Measurements from ENCODE around the gene RABGAP1.

RABGAP1 gene

GRCh38 chr9:123046406-123047195, 105.8 kb downstream of the RABGAP1 start (continued):
- TF ChIP-seq KLF1 (tag by site-specific recombination; IDR thresholded peaks at IDR 0.05) (no peak), ZSCAN23 (tag by site-specific recombination; IDR thresholded peaks at IDR 0.05) (no peak), ZNF274 (IDR thresholded peaks at IDR 0.05; ENCODE audit: low read length) (no peak), ZNF274 (tag by site-specific recombination; IDR thresholded peaks at IDR 0.05; ENCODE audit: borderline replicate concordance) (no peak), ZNF791 (tag by site-specific recombination; IDR thresholded peaks at IDR 0.05) (no peak), SCRT2 (tag by site-specific recombination; IDR thresholded peaks at IDR 0.05) (no peak), ZNF747 (tag by site-specific recombination; IDR thresholded peaks at IDR 0.05) (no peak), MYNN (tag by site-specific recombination; IDR thresholded peaks at IDR 0.05; ENCODE audit: borderline replicate concordance) (no peak)

GRCh38 chr9:123048748-123049147, 107.9 kb downstream of the RABGAP1 start:
- Histone ChIP-seq H3K4me3 (ENCODE audit: low read depth, low read length) (no peak overlapping the region), H3K9me3 (ENCODE audit: control insufficient read depth, insufficient read depth, low read depth, low read length) (no peaks in the 10 kb centered on the region), H3K4me1 (ENCODE audit: control insufficient read depth, insufficient read depth, low read length) (no peaks in the 10 kb centered on the region), H3K27ac (ENCODE audit: extremely low read depth, low read depth, low read length) (no peak overlapping the region), H3K36me3 (ENCODE audit: control insufficient read depth in 2 of 2, insufficient read depth in 1 of 2, low read length in 2 of 2) (peaks cover 0 to 12% of the 10 kb centered on the region in 2 experiments; a peak in 1 of 3 replicates)
- ChIA-PET CTCF (no interaction called here), POLR2A (interaction anchor here (1.0 kb wide), 1 partner anchor 86 kb away, joined by 3 read pairs; no protein-coding TSS in a partner anchor)
- peak; percentile 30; the same call in 1 of the 2 replicates for TF ChIP-seq FEZF1 (tag by site-specific recombination; IDR thresholded peaks at IDR 0.05)
- TF ChIP-seq KLF10 (tag by site-specific recombination; IDR thresholded peaks at IDR 0.05) = no peak
- no peak for TF ChIP-seq ZNF292 (tag by site-specific recombination; IDR thresholded peaks at IDR 0.05; ENCODE audit: borderline replicate concordance, low read depth)

- CTCF ChIA-PET = no interaction called here
- Histone ChIP-seq H3K4me3 (ENCODE audit: low read depth, low read length) (no peak overlapping the region), H3K27ac (ENCODE audit: extremely low read depth, low read depth, low read length) (no peak overlapping the region), H3K36me3 (ENCODE audit: control insufficient read depth in 2 of 2, insufficient read depth in 1 of 2, low read length in 2 of 2) (peaks cover 0 to 15% of the 10 kb centered on the region in 2 experiments; a peak in 1 of 3 replicates), H3K9me3 (ENCODE audit: control insufficient read depth, insufficient read depth, low read depth, low read length) (no peaks in the 10 kb centered on the region), H3K4me1 (ENCODE audit: control insufficient read depth, insufficient read depth, low read length) (no peaks in the 10 kb centered on the region)
- POLR2A ChIA-PET = interaction anchor here (0.6 kb wide), 1 partner anchor 991 kb away, joined by 5 read pairs; no protein-coding TSS in a partner anchor
- no peak for TF ChIP-seq BCL11A (tag by site-specific recombination; IDR thresholded peaks at IDR 0.05; ENCODE audit: low read depth)
- TF ChIP-seq ZNF433 (tag by site-specific recombination; IDR thresholded peaks at IDR 0.05; ENCODE audit: low read depth) = no peak
- no peak for TF ChIP-seq KLF7 (tag by site-specific recombination; IDR thresholded peaks at IDR 0.05; ENCODE audit: borderline replicate concordance)
- peak; percentile 43; the same call in 1 of the 2 replicates for TF ChIP-seq ZNF843 (tag by site-specific recombination; IDR thresholded peaks at IDR 0.05)
- TF ChIP-seq PRDM6 (tag by site-specific recombination; IDR thresholded peaks at IDR 0.05) = peak; percentile 80
- TF ChIP-seq OSR2 (tag by site-specific recombination; IDR thresholded peaks at IDR 0.05) = peak; percentile 60
- TF ChIP-seq REST (tag by site-specific recombination; IDR thresholded peaks at IDR 0.05) = no peak
- TF ChIP-seq ZBTB44 (tag by site-specific recombination; IDR thresholded peaks at IDR 0.05) = peak; percentile 38; the same call in 1 of the 2 replicates
- 0 out of 2 replicates have a peak, but pooled peaks have one; percentile 29 for TF ChIP-seq ZNF624 (tag by site-specific recombination; IDR thresholded peaks at IDR 0.05)
- 0 out of 2 replicates have a peak, but pooled peaks have one; percentile 28 for TF ChIP-seq ZSCAN30 (tag by site-specific recombination; IDR thresholded peaks at IDR 0.05)
- TF ChIP-seq ZBTB17 (tag by site-specific recombination; IDR thresholded peaks at IDR 0.05) = peak; percentile 81
- TF ChIP-seq SP2 (tag by site-specific recombination; IDR thresholded peaks at IDR 0.05) = no peak
- no peak for TF ChIP-seq ZNF214 (tag by site-specific recombination; IDR thresholded peaks at IDR 0.05; ENCODE audit: borderline replicate concordance)
- peak; percentile 35; the same call in 1 of the 2 replicates for TF ChIP-seq ZBTB48 (tag by site-specific recombination; IDR thresholded peaks at IDR 0.05)
- TF ChIP-seq ZNF174 (tag by site-specific recombination; IDR thresholded peaks at IDR 0.05) = no peak
These were observed 108.9 kb downstream of the RABGAP1 start for GRCh38 chr9:123049589-123050222.

All from HEK293 (cell line).